ENCODE results near the gene PRTG. TPM values are rescaled to one million over a fixed set of nuclear protein-coding genes. Genes with fewer than 3 reads are reported as not detected.

The PRTG gene
- total and polyA plus RNA-seq, 2 donors (not counting 3 experiments of a cell fraction or from before 2014, with no cell fraction given), result 3.4 to 12.4 TPM

- FAIRE-seq (no peak), DNase-seq (ENCODE audit: low read depth, low spot score) (no peak)
- dilution Hi-C loops (cut with MboI; ENCODE audit: extremely low pct_ligation_motif_present, low sequenced_read_pairs), result no loop called here
- Histone ChIP-seq H3K4me1 (ENCODE audit: control insufficient read depth, extremely low read depth, insufficient read depth, low read length) (peaks cover 4% of the 10 kb centered on the region), H3K27ac (ENCODE audit: insufficient read depth, low read depth, low read length) (no peak overlapping the region), H3K4me2 (ENCODE audit: insufficient read depth, low read length) (no peak overlapping the region), H3K9ac (replicated peaks; ENCODE audit: extremely low read depth, insufficient read depth, low read length) (no peak overlapping the region), H3K36me3 (ENCODE audit: control insufficient read depth in 2 of 2, extremely low read depth in 1 of 2, insufficient read depth in 2 of 2, low read length in 2 of 2) (no peaks in the 10 kb centered on the region), H3K27me3 (ENCODE audit: control insufficient read depth in 2 of 2, insufficient read depth in 2 of 2, low read length in 2 of 2) (no peaks in the 10 kb centered on the region), H3K9me1 (replicated peaks; ENCODE audit: control insufficient read depth, extremely low read depth, insufficient read depth, low read length) (no peaks in the 10 kb centered on the region), H3K9me3 (replicated peaks; ENCODE audit: control insufficient read depth, insufficient read depth, low read length) (no peaks in the 10 kb centered on the region), H4K20me1 (replicated peaks; ENCODE audit: control insufficient read depth, extremely low read depth, insufficient read depth, low read length) (no peaks in the 10 kb centered on the region), H3K4me3 (replicated peaks in 1 of 3; ENCODE audit: insufficient read depth in 1 of 3, low read depth in 1 of 3, low read length in 3 of 3) (no peak overlapping the region), H3K79me2 (ENCODE audit: control insufficient read depth, insufficient read depth, low read length) (no peaks in the 10 kb centered on the region), H2AFZ (ENCODE audit: low read depth, low read length) (no peak overlapping the region)
- BruUV-seq (replicated peaks), result no TSS peak
- ChIA-PET POLR2A (no interaction called here), CTCF (interaction anchor here (0.9 to 2.7 kb wide), 6 partner anchors 8 to 132 kb away, joined by 3 to 7 read pairs (median 4); no protein-coding TSS in a partner anchor)
- intact Hi-C loops (cut with micrococcal nuclease), result no loop called here
- TF ChIP-seq POLR2AphosphoS5 (IDR thresholded peaks at IDR 0.05; ENCODE audit: insufficient read depth, low read depth, low read length), result no peak
- TF ChIP-seq MYC (IDR thresholded peaks at IDR 0.05; ENCODE audit: low read depth, low read length), result no peak
- TF ChIP-seq JUN (IDR thresholded peaks at IDR 0.05; ENCODE audit: borderline replicate concordance, insufficient read depth, insufficient read length, low read depth), result no peak
These were observed 84.1 kb downstream of the PRTG start for GRCh38 chr15:55658886-55659285.

GRCh38 chr15:55654561-55655031 lies 88.4 kb downstream of the PRTG start:
- Histone ChIP-seq H3K9ac (replicated peaks; ENCODE audit: extremely low read depth, insufficient read depth, low read length) (no peak overlapping the region), H3K4me1 (ENCODE audit: control insufficient read depth, extremely low read depth, insufficient read depth, low read length) (no peaks in the 10 kb centered on the region), H3K4me2 (ENCODE audit: insufficient read depth, low read length) (no peak overlapping the region), H4K20me1 (replicated peaks; ENCODE audit: control insufficient read depth, extremely low read depth, insufficient read depth, low read length) (no peaks in the 10 kb centered on the region), H3K36me3 (ENCODE audit: control insufficient read depth in 2 of 2, extremely low read depth in 1 of 2, insufficient read depth in 2 of 2, low read length in 2 of 2) (no peaks in the 10 kb centered on the region), H3K4me3 (replicated peaks in 1 of 3; ENCODE audit: insufficient read depth in 1 of 3, low read depth in 1 of 3, low read length in 3 of 3) (no peak overlapping the region), H2AFZ (ENCODE audit: low read depth, low read length) (no peak overlapping the region), H3K9me1 (replicated peaks; ENCODE audit: control insufficient read depth, extremely low read depth, insufficient read depth, low read length) (no peaks in the 10 kb centered on the region), H3K27me3 (ENCODE audit: control insufficient read depth in 2 of 2, insufficient read depth in 2 of 2, low read length in 2 of 2) (no peaks in the 10 kb centered on the region), H3K79me2 (ENCODE audit: control insufficient read depth, insufficient read depth, low read length) (no peaks in the 10 kb centered on the region), H3K27ac (ENCODE audit: insufficient read depth, low read depth, low read length) (no peak overlapping the region), H3K9me3 (replicated peaks; ENCODE audit: control insufficient read depth, insufficient read depth, low read length) (no peaks in the 10 kb centered on the region)
- no TSS peak for BruUV-seq (replicated peaks)
- ChIA-PET CTCF (interaction anchor here (0.9 to 1.3 kb wide), 5 partner anchors 13 to 443 kb away, joined by 3 to 7 read pairs (median 5); no protein-coding TSS in a partner anchor), POLR2A (no interaction called here)
- TF ChIP-seq MYC (IDR thresholded peaks at IDR 0.05; ENCODE audit: low read depth, low read length), result no peak
- TF ChIP-seq JUN (IDR thresholded peaks at IDR 0.05; ENCODE audit: borderline replicate concordance, insufficient read depth, insufficient read length, low read depth), result no peak
- TF ChIP-seq POLR2AphosphoS5 (IDR thresholded peaks at IDR 0.05; ENCODE audit: insufficient read depth, low read depth, low read length), result no peak
- TF ChIP-seq FOS (IDR thresholded peaks at IDR 0.05; ENCODE audit: borderline replicate concordance, insufficient read depth, low read length), result no peak
- no peak for TF ChIP-seq POLR2A (IDR thresholded peaks at IDR 0.05; ENCODE audit: low read depth, low read length)
- TF ChIP-seq GATA2 (IDR thresholded peaks at IDR 0.05; ENCODE audit: insufficient read depth, insufficient read length, low read depth, low read length), result no peak
- no peak for TF ChIP-seq EZH2 (IDR thresholded peaks at IDR 0.05; ENCODE audit: borderline replicate concordance, low read depth, low read length, severe bottlenecking)
- TF ChIP-seq MAX (IDR thresholded peaks at IDR 0.05; ENCODE audit: insufficient read depth, insufficient read length), result no peak
- intact Hi-C loops (cut with micrococcal nuclease), result no loop called here
- DNase-seq (ENCODE audit: low read depth, low spot score) (peak; percentile 79), FAIRE-seq (no peak)
- dilution Hi-C loops (cut with MboI; ENCODE audit: extremely low pct_ligation_motif_present, low sequenced_read_pairs), result no loop called here

Measured in endothelial cell of umbilical vein (primary cell).